Neural cell (in vitro differentiated cells): ENCODE data around the gene DCLK1. TPM values are rescaled to one million over a fixed set of nuclear protein-coding genes. Genes with fewer than 3 reads are reported as not detected.

Experiments used
- H2AFZ ChIP-seq: fragments of 200-600, 300-800 bp; sonication (generic), shearing (Covaris generic); 2 replicates; pipeline ENCODE4 v1.6.0; 2014; ENCODE audit warnings: low read depth, mild to moderate bottlenecking, antibody characterized with exemption, low read length, moderate library complexity
- H3F3A ChIP-seq: fragments of 200-600 bp; shearing (Covaris generic); 2 replicates; pipeline ENCODE4 v1.6.1; 2016; ENCODE audit warnings: mild to moderate bottlenecking, moderate library complexity, mixed read lengths, antibody characterized with exemption, low read length; ENCODE audit not compliant: insufficient read depth, poor library complexity, severe bottlenecking
- H3K27ac ChIP-seq: fragments of 200-600, 300-800 bp; sonication (generic), shearing (Covaris generic); 2 replicates; pipeline ENCODE4 v1.5.1; 2014; ENCODE audit warnings: mild to moderate bottlenecking, low read length, moderate library complexity
- H3K27me3 ChIP-seq: fragments of 300-800, 200-600 bp; sonication (generic), shearing (Covaris generic); 2 replicates; pipeline ENCODE4 v1.6.0; 2014; ENCODE audit warnings: mild to moderate bottlenecking, low read depth, low read length, moderate library complexity; ENCODE audit not compliant: insufficient read depth
- H3K36me3 ChIP-seq: fragments of 300-800, 200-600 bp; sonication (generic), shearing (Covaris generic); 2 replicates; pipeline ENCODE4 v1.5.1; 2014; ENCODE audit warnings: mild to moderate bottlenecking, antibody characterized with exemption, low read length, moderate library complexity; ENCODE audit not compliant: insufficient read depth
- H3K4me2 ChIP-seq: fragments of 300-800, 200-600 bp; sonication (generic), shearing (Covaris generic); 2 replicates; pipeline ENCODE4 v1.6.0; 2014; ENCODE audit warnings: mild to moderate bottlenecking, low read length
- H3K4me3 ChIP-seq: fragments of 300-800, 200-600 bp; sonication (generic), shearing (Covaris generic); 2 replicates; pipeline ENCODE4 v1.5.1; 2014; ENCODE audit warnings: mild to moderate bottlenecking, low read length, moderate library complexity
- H3K79me2 ChIP-seq: fragments of 200-600 bp; shearing (Covaris generic); replicated peaks from 2 replicates; pipeline ENCODE4 v1.6.0; 2014; ENCODE audit warnings: mild to moderate bottlenecking, low read length, moderate library complexity; ENCODE audit not compliant: insufficient read depth
- H3K9ac ChIP-seq: fragments of 300-800, 200-600 bp; sonication (generic), shearing (Covaris generic); 2 replicates; pipeline ENCODE4 v1.6.1; 2016; ENCODE audit warnings: mild to moderate bottlenecking, low read length, mixed read lengths
- H3K9me2 ChIP-seq: fragments of 200-600 bp; shearing (Covaris generic); 2 replicates; pipeline ENCODE4 v1.6.1; 2016; ENCODE audit warnings: mild to moderate bottlenecking, low read length, mixed read lengths; ENCODE audit not compliant: insufficient read depth
- H3K9me3 ChIP-seq: fragments of 200-600, 300-800 bp; sonication (generic), shearing (Covaris generic); 2 replicates; pipeline ENCODE4 v1.6.1; 2016; ENCODE audit warnings: mild to moderate bottlenecking, mixed run types, low read length, moderate library complexity, mixed read lengths
- H4K20me1 ChIP-seq: fragments of 200-600 bp; shearing (Covaris generic); 2 replicates; pipeline ENCODE4 v1.6.1; 2016; ENCODE audit warnings: mild to moderate bottlenecking, mixed run types; ENCODE audit not compliant: insufficient read depth
- EP300 ChIP-seq: fragments of 450-650 bp; conservative IDR thresholded peaks from 2 replicates; pipeline ENCODE4 v1.6.1; 2014; ENCODE audit warnings: antibody characterized with exemption, mild to moderate bottlenecking, moderate library complexity; ENCODE audit not compliant: poor library complexity, severe bottlenecking
- EZH2 ChIP-seq: fragments of 200-600, 300-800 bp; shearing (Covaris generic), sonication (generic); IDR thresholded peaks from 2 replicates; pipeline ENCODE4 v1.6.1; 2014; ENCODE audit warnings: antibody characterized with exemption, low read length, borderline replicate concordance, mild to moderate bottlenecking; ENCODE audit not compliant: insufficient read depth, poor library complexity, severe bottlenecking
- MXI1 ChIP-seq: fragments of 450-650 bp; conservative IDR thresholded peaks from 2 replicates; pipeline ENCODE4 v1.6.1; 2014; ENCODE audit warnings: antibody characterized with exemption, mild to moderate bottlenecking; ENCODE audit not compliant: poor library complexity, severe bottlenecking
- POLR2AphosphoS5 ChIP-seq: IDR thresholded peaks from 2 replicates; pipeline ENCODE4 v1.6.1; 2012
- RAD21 ChIP-seq: fragments of 450-650 bp; conservative IDR thresholded peaks from 2 replicates; pipeline ENCODE4 v1.6.1; 2014; ENCODE audit warnings: antibody characterized with exemption, mild to moderate bottlenecking, moderate library complexity
- SMC3 ChIP-seq: fragments of 450-650 bp; conservative IDR thresholded peaks from 2 replicates; pipeline ENCODE4 v1.6.1; 2014; ENCODE audit warnings: antibody characterized with exemption, mild to moderate bottlenecking, moderate library complexity; ENCODE audit not compliant: poor library complexity
- TAF1 ChIP-seq: IDR thresholded peaks from 2 replicates; pipeline ENCODE4 v1.6.1; 2012; ENCODE audit warnings: low read depth
- polyA plus RNA-seq: library from polyadenylated mRNA; depleted of rRNA; stranded (reverse); fragments of >200 nt; gene quantifications from 2 replicates; pipeline ENCODE4 v1.2.3, GENCODE V29; 2014
- TF ChIP-seq, protein P1 (sequence below): fragments of 450-650 bp; IDR thresholded peaks from 2 replicates; pipeline ENCODE4 v1.5.1; 2014; ENCODE audit warnings: antibody characterized with exemption, mild to moderate bottlenecking, moderate library complexity; ENCODE audit not compliant: poor library complexity, severe bottlenecking
- TF ChIP-seq, protein P2 (sequence below): IDR thresholded peaks from 2 replicates; pipeline ENCODE4 v1.6.1; 2012; ENCODE audit warnings: borderline replicate concordance

DCLK1 gene
- polyA plus RNA-seq, 1 donor from 2014 or later = 124 TPM

DNA sequence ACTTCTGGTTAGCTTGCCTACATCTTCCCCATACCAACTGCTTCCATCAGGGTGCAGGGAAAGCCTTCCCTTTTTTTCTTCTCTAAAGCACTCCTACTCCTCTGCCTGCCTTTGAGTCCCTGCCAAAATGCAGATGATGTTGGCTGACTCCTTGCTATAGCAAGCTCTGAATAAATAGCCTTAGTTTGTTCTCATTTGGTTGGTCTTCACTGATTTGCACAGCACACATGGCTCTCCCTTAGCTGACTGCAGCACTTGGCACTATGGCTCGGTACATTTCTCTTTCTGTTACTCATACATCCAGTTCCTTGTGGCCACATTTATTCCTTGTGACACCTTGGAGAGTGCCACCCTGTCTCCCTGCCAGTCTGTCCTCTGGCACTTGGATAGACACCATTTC is 249.8 kb downstream of the DCLK1 start (continued):
- TF ChIP-seq, protein P1, sequence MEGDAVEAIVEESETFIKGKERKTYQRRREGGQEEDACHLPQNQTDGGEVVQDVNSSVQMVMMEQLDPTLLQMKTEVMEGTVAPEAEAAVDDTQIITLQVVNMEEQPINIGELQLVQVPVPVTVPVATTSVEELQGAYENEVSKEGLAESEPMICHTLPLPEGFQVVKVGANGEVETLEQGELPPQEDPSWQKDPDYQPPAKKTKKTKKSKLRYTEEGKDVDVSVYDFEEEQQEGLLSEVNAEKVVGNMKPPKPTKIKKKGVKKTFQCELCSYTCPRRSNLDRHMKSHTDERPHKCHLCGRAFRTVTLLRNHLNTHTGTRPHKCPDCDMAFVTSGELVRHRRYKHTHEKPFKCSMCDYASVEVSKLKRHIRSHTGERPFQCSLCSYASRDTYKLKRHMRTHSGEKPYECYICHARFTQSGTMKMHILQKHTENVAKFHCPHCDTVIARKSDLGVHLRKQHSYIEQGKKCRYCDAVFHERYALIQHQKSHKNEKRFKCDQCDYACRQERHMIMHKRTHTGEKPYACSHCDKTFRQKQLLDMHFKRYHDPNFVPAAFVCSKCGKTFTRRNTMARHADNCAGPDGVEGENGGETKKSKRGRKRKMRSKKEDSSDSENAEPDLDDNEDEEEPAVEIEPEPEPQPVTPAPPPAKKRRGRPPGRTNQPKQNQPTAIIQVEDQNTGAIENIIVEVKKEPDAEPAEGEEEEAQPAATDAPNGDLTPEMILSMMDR = no peak
- no peak for TF ChIP-seq MXI1
- no peak for TF ChIP-seq POLR2AphosphoS5
- TF ChIP-seq EP300 = no peak

DNA sequence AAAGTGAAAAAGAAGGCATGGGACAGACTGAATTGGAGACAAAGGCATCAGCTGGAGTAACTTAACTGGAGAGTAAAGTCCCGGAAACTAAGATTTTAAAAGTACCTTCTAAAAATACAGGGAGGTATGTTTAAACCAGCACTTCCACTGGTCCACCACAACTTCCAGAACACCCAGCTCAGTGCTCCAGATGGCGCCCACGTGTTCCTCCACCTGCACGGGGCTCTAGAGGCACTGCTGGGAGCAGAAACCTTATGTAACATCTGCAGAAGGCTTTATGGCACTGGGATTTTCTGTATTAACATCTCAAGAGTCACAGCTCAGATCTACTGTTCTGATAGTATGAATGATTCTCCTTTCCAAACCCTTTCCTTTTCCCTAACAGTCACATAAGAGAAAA is 252.1 kb downstream of the DCLK1 start:
- no peak overlapping the region for H3K27ac ChIP-seq
- no peak for TF ChIP-seq RAD21
- TF ChIP-seq SMC3 = no peak
- no peak for TF ChIP-seq MXI1
- TF ChIP-seq, protein P1 = no peak
- no peak for TF ChIP-seq POLR2AphosphoS5
- no peak for TF ChIP-seq TAF1
- TF ChIP-seq EP300 = no peak
- TF ChIP-seq EZH2 = no peak
- TF ChIP-seq, protein P2, sequence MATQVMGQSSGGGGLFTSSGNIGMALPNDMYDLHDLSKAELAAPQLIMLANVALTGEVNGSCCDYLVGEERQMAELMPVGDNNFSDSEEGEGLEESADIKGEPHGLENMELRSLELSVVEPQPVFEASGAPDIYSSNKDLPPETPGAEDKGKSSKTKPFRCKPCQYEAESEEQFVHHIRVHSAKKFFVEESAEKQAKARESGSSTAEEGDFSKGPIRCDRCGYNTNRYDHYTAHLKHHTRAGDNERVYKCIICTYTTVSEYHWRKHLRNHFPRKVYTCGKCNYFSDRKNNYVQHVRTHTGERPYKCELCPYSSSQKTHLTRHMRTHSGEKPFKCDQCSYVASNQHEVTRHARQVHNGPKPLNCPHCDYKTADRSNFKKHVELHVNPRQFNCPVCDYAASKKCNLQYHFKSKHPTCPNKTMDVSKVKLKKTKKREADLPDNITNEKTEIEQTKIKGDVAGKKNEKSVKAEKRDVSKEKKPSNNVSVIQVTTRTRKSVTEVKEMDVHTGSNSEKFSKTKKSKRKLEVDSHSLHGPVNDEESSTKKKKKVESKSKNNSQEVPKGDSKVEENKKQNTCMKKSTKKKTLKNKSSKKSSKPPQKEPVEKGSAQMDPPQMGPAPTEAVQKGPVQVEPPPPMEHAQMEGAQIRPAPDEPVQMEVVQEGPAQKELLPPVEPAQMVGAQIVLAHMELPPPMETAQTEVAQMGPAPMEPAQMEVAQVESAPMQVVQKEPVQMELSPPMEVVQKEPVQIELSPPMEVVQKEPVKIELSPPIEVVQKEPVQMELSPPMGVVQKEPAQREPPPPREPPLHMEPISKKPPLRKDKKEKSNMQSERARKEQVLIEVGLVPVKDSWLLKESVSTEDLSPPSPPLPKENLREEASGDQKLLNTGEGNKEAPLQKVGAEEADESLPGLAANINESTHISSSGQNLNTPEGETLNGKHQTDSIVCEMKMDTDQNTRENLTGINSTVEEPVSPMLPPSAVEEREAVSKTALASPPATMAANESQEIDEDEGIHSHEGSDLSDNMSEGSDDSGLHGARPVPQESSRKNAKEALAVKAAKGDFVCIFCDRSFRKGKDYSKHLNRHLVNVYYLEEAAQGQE = no peak
- no peaks in the 10 kb centered on the region for H3K27me3 ChIP-seq

DNA sequence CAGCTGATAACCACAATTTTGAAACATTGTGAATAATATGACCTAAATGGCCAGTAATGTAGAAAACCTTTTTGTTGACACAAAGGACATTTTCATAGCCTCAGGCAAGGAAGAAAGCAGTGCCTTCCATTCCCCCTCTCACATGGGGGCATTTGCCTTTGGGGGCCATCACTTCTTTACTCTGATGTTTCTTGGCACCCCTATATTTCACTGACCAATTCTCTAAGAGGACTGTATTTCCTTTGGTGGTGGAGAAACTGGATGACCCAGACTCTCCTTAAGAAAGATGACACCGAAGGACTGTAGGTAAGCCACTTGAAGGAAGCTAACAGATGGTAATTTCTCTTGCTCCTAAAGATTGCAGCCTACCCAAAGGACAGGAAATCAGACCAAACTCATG is 254.6 kb downstream of the DCLK1 start:
- H3K9me3 ChIP-seq = no peaks in the 10 kb centered on the region
- no peaks in the 10 kb centered on the region for H4K20me1 ChIP-seq
- H3F3A ChIP-seq = no peaks in the 10 kb centered on the region
- no peaks in the 10 kb centered on the region for H3K79me2 ChIP-seq
- H3K4me3 ChIP-seq = no peak overlapping the region
- H2AFZ ChIP-seq = no peak overlapping the region
- no peak for TF ChIP-seq EP300
- TF ChIP-seq, protein P1 = no peak
- TF ChIP-seq MXI1 = no peak
- no peak for TF ChIP-seq POLR2AphosphoS5
- TF ChIP-seq SMC3 = no peak
- TF ChIP-seq RAD21 = no peak
- TF ChIP-seq, protein P2 = no peak
- no peak for TF ChIP-seq EZH2
- TF ChIP-seq TAF1 = no peak
- H3K27me3 ChIP-seq = no peaks in the 10 kb centered on the region
- H3K36me3 ChIP-seq = peaks cover 5% of the 10 kb centered on the region
- no peak overlapping the region for H3K9ac ChIP-seq
- H3K27ac ChIP-seq = no peak overlapping the region
- H3K4me2 ChIP-seq = no peak overlapping the region
- H3K9me2 ChIP-seq = no peaks in the 10 kb centered on the region

More for the DNA sequence above, 252.1 kb downstream of the DCLK1 start:
- Histone ChIP-seq H4K20me1 (no peaks in the 10 kb centered on the region), H3K4me2 (no peak overlapping the region), H3K9ac (no peak overlapping the region), H3F3A (no peaks in the 10 kb centered on the region), H3K36me3 (peaks cover 5% of the 10 kb centered on the region), H3K4me3 (no peak overlapping the region), H2AFZ (no peak overlapping the region), H3K9me3 (no peaks in the 10 kb centered on the region), H3K79me2 (no peaks in the 10 kb centered on the region), H3K9me2 (no peaks in the 10 kb centered on the region)
